ENCODE data around the gene ADGRA3.
"Not testable (repeated sequence)": the region's sequence is repeated elsewhere in the genome, so short reads cannot be mapped to it uniquely, and the experiment has no call there.

The ADGRA3 gene

DNA sequence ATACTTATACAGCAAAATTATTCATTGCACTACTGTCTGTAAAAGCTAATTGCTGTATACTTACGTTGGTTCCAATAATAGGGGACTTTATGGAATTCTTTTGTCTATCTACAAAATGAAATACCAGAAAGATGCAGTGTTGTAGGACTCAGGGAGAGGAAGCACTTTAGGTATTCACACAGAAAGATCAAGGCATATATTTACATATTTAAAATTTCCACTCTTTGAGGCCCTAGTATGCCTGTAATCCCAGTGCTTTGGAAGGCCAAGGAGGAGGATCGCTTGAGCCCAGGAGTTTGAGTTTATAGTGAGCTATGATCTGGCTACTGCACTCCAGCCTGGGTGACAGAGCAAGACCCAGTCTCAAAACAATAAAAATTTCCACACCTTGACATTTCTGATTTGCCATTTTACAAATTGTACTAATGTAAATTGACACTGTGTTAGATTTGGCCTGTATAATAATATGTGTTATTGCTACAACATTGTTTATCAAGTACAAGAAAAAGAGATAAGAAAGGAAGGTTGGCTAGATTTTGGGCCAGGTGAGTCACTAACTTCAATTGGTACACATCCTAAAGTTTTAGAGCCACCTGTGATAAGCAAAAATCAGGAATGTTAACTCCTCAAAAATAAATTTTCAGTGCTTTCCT lies 35.1 kb downstream of the ADGRA3 start:
- DNase-seq: no peak

DNA sequence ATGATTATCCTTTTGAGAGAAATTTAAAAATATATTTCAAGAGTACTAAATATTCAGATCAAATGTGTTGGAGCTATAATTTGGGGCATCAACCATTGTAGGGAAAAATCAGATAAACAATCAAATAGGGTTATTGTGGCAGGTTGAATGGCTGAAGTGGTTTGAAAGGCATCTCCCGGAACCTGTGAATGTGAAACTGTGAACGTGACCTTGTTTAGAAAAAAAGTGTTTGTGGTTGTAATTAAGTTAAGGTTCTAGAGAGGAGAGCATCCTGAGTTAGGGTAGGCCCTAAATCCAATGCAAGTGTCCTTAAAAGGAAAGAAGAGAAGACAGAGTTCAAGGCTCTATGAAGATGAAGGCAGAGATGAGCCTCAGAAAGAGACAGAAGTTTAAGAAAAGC lies 37.4 kb downstream of the ADGRA3 start:
- DNase-seq: no peak

DNA sequence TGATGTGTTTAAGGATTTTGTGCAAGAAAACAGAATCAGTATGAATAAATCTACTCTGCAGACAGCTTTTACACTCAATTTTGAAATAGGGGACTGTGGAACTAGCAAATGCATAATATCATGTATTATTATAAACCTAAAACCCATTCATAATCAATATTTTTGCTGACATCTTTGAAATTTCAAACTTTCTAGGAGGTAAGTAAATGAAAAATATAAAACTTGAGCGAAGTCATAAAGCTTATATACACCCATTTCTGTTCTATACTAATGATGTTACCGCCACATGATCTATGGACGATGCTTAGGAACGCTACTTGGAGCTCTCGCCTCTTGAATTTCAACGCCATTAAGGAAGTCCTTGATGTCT lies 38.1 kb downstream of the ADGRA3 start:
- DNase-seq: no peak

DNA sequence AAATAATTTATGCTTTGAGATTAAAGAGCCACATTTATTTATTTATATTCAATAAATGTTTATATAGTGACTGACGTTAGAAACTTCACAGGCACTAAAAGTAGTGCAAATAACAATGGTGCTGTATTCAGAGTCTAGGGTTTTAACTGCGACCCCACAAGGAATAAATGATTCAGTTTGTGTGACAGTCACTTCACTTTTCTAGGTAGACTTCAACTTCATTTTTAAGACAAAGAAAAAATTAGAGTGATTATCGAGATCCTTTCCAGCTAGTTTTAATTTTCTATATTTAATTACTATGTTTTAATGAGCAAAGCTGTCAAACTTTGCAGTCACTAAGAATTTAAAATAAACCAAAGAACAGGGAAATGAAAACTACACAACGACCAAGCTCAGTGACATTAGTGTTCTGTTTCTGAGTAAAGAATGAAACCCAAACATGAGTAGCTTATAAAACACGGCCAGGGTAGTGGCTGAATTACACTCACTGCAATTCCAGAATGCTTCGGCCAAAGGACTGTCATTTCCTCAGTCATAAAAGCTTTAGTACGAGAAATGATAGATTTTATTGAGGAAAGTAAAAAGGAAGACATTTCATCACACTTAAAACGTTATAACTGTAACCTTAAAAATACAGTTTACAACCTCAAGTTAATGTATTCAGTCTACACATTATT lies 38.6 kb downstream of the ADGRA3 start:
- DNase-seq: no peak

DNA sequence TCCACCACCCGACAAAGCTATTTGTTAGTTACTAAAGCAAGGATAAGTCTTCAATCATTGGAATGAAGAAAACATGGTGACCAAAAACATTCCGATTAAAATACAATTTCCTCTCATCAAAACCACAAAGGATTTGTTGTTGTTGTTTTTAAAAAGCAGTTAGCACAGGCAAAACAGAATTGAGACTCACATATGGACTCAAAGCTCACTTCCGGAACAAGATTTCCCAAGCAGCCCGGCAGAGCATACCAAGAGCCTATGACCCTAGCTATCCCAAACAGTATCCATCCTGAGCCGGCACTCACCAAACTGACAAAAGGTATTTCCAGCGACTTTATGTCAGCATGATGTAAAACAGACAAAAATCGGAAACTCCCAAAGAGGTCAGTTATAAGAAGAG lies 39.9 kb downstream of the ADGRA3 start:
- no peak for DNase-seq

DNA sequence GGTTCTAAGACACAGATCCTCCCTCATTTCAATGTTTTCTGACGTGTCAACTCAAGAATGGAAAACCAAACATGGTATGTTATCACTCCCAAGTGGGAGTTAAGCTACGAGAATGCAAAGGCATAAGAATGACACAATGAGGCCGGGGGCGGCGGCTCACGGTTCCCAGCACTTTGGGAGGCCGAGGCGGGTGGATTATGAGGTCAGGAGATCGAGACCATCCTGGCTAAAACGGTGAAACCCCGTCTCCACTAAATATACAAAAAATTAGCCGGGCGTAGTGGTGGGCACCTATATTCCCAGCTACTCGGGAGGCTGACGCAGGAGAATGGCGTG lies 40.6 kb downstream of the ADGRA3 start:
- not testable (repeated sequence) for DNase-seq

DNA sequence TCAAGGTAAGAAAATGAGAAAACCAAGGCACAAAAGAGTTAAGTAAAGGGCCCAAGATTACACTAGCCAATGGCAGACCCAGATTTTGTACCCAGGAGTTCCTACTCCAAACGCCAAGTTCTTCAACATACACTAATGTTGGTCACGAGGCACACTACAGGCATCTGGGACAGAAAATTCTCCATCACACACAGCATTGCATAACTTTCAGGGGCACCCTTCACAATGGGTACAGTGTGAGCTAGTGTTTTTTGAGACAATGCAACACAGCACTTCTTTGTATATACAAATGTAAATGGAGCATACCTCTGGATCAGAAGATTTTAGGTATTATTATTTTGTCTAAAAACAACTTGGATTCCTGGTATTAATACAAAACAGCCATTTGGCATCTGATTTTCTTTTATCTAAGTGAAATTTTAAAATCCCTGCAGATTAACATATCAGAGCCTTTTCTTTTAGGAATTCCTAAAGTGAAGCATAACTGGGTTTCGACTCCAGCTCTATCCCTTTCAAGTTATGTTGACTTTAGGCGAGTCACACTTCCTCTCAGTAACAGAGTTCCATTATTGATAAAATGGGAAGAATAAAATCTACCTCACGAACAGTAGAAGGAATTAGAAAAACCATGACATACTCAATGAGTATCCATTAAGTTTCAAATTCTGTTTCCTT lies 41.1 kb downstream of the ADGRA3 start:
- no peak for DNase-seq

DNA sequence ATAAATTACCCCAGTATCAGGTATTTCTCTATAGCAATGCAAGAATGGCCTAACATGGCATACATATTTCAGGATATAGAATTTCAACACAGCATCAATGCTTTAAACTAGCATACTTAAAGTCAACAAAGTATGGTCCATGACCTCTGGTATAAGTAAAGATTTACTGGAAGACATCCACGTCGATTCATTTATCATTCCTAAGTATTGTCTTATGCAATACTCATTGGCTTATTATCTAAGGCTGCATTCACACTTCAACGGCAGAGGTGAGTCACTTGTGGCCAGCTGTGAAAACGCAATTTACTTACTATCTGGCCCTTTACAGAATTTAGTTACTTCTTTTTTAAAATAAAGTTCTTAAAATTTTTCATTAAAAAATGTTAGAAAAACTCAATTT lies 42.6 kb downstream of the ADGRA3 start:
- no peak for DNase-seq

DNA sequence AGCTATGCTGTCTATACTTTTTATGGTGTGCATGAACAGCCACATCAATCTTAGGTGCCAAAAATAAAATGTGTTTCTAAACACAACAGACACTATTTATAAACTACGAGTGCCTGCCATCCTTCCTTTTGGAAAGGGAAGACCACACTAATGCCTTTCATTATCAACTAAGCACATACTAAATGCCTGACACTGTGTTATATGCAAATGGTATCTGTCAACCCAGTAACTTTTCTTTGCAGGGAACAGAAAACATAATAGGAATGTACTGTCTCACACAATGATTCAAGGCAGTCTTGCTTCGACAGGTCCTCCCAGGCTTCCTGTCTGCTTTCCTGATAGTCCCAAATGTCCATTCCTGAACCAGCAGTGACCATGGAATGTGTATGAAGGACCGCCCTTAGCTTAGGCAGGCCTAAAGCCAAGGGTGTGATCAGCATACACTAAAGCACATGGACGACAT lies 43.8 kb downstream of the ADGRA3 start:
- DNase-seq: no peak

DNA sequence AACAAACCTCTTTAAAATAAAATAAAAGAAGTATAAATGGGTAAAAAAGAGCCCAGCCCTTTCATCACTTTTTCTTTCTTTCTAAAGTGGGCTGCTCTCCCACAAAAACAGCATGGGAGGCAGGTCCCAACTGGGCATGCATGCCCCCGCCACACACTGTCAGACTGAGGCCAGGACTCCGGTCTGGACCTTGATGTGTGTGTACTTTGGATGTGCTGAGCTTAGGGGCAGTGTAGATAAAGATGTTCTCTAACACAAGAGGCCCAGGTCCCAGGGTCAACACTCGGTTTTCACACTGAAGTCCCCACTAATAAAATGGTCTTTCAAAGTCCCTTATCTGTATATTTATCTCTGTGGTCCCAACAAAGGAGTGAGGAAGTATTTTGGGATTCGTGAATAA lies 44.4 kb downstream of the ADGRA3 start:
- DNase-seq: no peak

DNA sequence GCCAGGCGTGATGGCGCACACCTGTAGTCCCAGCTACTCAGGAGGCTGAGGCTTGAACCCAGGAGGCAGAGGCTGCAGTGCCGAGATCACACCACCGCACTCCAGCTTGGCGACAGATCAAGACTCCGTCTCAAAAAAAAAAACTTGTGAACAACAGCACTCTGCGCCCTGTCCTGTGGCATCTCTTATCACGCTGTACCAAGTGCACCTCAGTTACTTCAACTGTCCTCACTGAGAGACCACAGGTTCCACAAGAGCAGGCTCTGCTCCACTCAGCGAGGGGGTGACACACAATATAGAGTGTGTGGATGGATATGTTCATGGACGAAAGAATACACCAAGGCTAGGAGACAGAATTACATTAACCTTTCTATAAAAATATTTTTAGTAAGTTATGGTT lies 49.3 kb downstream of the ADGRA3 start:
- DNase-seq: no peak

DNA sequence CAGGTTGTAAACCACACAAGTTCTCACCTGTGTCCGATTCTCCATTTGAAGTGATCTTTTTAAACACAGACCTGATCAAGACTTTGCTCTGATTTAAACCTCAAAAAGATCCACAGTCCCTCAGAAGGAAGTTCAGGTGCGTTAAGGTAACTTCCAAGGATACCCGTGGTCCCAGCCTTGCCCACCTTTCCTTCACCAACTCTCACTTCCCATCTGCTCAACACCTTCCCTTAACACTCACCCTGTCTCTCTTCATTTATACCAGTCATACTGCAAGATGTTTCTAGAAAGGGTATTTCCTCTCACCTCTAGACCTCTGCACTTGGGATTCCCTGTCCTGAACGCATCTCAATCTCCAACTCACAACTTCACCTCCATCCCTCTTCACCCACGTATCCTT lies 49.9 kb downstream of the ADGRA3 start:
- no peak for DNase-seq

DNA sequence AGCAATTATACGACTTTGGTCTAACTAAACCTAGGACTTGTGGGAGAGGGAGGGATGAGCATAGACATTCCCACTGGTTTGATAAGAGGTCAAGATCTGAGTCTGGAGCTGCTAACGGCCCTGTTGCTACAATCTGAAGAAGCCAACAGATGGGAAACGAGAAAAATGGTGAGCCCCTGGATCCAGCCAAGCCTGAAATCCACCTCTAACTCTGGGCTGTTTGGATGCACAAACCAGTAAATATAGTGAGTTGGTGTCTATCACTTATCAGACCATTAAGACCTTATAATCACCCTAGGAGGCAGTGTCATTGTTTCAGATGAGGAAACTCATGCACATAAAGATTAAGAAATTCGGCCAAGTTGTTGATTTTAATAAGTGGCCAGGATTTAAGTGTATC lies 50.5 kb downstream of the ADGRA3 start:
- DNase-seq: no peak

DNA sequence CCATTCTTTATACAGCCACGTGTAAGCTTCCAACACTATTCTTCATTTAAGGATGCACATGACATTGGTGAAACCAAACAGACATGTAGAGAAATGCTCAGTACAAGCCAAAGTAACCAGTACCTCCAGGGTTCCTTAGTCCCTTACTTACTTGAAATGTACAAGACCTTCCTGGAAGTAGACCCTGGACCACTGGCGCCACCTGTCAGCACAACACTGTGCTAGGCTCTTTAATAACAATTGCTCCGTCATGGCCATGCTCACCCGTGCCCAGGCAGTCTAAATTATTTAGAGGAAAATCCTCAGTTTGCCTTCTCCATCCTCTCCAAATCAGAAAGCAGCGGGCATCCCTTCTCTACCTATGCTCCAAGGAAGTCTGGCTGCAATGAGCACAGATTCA lies 52.7 kb downstream of the ADGRA3 start:
- DNase-seq: no peak

DNA sequence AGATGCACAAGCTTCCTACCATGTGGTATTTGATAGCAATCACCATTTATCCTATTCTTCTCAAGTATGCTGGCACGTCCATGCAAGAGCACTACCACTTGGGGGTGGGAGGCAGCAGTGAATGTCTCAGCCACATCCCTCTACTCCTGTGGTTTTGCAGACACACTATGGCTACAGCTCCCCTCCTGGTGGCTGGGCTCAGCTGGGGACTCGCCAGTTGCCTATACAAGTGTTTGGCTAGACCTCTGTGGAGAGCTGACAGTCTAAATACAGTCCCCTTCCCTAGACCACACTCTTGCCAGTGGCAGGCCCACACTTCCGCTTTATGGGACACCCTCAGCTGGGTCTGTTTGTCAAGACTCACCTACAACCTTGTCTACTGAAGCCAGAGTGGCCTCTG lies 53.2 kb downstream of the ADGRA3 start:
- no peak for DNase-seq

DNA sequence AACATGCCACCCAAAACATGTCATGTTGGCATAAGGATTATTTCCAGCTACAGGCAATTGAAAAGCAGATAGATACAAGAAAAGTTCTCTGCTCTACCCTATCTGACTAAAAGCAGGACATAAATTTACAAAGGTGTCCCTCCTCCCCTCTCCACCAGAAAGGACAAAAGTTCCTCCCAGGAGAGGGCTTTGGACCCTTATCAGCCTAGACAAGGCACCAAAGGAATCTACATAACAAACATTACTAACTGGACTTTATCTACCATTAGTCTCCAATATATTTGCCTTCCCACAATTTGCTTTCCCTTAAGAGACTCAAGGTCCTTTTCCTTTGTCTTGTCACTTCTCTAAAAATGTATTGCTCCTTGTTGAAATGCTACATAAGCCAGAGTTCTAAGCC lies 55.6 kb downstream of the ADGRA3 start:
- no peak for DNase-seq

DNA sequence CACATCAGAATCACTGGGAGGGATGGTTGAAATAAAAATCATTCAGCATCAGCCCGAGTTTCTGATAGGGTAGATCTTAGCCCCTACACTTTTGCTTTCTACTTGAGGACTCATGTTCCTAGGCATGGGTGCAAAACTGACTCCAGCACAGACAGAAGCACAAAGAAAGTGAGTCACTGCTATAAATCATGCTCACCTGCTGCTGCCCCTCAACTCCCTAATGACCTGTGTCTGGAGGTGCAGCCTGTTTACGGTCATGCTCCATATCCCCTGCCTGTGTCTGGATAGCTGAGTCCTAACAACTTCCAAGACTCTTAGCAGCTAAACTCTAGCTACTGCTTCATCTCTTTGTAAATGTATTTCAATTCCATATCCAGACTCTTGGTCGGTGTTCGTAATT lies 57.8 kb downstream of the ADGRA3 start:
- DNase-seq: no peak

DNA sequence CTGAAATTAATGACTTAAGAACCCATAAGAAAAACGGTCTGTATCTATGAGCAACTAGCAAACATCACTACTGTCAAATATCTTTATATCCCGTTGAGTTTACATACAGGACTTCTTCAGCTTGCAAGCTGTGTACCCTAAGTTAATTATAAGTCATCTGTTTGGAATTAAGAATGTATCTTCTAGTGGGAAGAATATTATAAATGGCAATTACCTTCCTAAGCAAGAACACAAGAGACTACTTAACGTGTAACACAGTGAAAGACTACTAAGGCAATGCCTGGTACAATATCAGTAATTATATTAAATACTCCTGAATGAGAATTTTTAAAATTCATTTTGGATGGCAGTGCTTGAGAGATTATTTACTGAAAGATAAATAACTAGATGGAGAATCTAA lies 58.5 kb downstream of the ADGRA3 start:
- no peak for DNase-seq

DNA sequence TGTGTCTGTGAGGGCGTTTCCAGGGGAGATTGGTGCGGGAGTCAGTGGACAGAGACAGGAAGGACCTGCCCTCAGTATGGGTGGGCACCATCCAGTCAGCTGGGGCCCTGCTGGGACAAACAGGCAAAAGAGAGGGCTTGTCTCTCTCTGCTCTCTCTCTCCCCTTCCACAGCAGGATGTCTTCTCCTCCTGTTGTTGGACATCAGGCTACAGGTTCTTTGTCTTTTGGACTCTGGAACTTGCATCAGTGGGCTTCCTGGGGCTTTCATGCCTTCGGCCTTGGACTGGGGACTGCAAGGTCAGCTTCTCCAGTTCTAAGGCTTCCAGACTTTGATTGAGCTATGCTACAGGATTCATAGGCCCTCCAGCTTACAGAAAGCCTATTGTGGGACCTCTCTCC lies 59.6 kb downstream of the ADGRA3 start:
- no peak for DNase-seq

DNA sequence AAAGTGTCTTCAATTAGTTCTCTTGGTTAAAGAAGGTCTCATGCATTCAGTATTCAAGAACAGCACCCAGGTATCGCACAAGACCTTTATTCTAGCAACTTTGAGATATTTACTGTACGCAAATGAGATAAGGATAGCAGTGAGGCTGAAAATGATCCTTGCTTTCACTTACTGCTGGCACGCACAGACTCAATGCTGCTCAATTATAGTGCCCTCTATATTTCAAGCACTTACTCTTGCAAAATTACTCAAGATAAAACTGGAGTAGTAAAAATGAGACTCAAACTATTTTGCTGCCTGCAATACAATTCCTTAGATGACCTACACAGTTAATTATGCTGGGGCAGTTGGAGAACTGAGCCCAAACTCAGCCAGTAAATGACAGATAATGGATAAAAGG lies 60.9 kb downstream of the ADGRA3 start:
- no peak for DNase-seq

DNA sequence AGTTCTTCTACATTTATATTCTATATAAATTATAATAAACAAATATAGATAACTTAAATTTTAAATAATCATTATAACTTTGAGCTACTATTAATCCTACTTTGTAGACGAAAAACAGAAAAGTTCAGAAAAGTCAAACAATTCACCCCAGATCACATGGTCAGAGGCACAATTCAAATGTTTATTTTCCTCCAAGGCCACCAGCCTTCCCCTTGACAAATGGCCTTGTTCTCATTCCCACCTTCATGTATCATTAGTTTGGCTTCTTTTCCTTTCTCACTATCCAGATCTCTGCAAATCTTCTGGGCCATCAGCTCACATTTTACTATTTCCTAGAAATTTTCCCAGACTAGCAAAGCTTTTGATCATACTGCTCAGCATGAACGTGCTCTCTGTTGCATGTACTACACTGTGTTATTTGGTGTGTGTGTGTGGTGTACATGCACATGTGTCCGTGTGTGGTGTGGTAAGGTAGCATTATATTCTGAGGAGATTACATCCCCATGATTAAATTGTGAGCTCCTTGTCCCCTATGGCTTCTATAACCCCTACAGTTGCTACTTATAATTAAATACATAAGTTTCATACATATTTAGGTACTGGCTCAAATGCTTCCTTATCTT lies 61.5 kb downstream of the ADGRA3 start:
- DNase-seq: no peak

DNA sequence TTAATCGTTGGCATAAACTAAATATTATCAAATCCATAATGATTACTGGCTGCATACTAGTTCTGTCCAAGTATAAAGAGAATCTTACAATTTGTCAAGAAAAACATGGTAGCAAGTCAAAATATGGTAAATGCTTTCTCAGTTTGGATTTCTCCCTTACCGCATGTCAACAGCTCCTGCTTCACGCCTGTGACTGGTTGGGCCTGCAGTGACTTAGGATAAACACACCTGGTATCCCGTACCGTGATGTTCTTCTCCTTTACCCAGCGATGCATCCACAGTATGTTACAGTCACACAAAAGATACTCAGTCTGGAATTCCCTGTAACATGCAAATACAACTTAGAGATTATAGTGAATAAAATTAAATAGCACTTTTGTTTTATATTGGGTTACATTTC lies 71.1 kb downstream of the ADGRA3 start:
- DNase-seq: no peak

DNA sequence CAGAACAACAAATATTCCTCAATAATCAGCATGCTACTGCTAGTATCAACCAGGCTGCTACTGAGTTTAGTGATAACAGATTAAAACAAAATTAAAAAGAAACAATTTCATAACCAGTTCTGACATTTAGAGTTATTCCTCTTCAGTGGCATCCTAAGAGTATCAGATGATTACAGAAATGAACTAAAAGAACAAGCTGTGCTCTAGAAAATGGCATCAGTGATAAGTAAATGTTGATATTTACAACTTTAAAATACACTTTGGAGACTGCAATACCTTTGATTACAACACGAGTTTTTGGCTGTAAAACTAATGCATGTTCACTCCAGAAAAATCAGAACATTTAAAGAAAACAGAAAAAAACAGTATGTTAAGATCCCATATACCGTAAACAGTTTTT lies 72.9 kb downstream of the ADGRA3 start:
- DNase-seq: no peak

DNA sequence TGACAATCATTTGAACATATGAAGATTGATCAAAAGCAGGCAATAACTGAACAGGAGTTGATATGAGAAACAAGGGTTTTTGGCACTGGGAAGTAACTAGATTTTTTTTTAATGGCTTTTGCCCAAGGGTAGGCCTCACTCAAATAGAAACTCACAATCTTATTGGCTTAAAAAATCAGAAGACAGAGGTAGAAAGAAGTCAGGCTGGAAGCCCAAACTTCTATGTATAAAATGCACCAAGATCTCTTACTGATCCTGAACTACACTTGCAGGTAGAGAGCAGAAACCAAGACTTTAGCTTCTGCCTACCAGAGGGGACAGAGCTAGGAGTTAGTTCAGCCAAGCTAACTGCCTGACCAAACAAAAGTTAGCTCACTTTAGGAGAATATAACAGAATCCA lies 74.9 kb downstream of the ADGRA3 start:
- DNase-seq: no peak
